ENCODE data around the gene ZC3H10. TPM values are rescaled to one million over a fixed set of nuclear protein-coding genes. Genes with fewer than 3 reads are reported as not detected.

The ZC3H10 gene
- total and polyA plus RNA-seq, 2 of the 13 experiments (the other 11 are each of a cell fraction or from before 2014, with no cell fraction given): 0.70 to 2.3 TPM

DNA sequence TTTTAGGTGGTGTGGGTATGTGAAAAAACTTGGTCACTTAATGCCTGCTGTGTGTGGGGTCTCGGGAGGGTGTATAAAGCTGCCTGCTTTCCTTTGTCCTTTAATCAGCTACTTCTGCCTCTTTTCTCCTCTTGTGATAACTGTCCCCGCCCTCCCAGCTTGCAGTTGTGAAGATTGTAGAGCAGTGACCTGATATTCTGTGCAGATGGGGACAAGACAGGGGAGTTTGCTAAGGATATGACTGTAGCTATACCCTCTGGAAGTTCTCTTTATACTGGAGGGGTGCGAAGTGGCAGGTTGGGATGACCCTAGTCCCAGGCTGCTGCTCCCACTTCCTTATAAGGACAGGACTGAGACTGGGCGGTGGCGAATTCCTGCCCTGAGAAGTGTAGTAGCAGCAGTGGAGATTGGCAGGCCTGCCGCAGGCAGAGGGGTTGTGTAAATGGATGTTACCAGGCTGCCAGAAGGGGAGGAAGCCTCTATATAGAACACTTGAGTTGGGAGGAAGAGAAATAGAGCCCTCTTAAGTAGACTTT lies 40.9 kb downstream of the ZC3H10 start (continued):
- TF ChIP-seq, protein P1, sequence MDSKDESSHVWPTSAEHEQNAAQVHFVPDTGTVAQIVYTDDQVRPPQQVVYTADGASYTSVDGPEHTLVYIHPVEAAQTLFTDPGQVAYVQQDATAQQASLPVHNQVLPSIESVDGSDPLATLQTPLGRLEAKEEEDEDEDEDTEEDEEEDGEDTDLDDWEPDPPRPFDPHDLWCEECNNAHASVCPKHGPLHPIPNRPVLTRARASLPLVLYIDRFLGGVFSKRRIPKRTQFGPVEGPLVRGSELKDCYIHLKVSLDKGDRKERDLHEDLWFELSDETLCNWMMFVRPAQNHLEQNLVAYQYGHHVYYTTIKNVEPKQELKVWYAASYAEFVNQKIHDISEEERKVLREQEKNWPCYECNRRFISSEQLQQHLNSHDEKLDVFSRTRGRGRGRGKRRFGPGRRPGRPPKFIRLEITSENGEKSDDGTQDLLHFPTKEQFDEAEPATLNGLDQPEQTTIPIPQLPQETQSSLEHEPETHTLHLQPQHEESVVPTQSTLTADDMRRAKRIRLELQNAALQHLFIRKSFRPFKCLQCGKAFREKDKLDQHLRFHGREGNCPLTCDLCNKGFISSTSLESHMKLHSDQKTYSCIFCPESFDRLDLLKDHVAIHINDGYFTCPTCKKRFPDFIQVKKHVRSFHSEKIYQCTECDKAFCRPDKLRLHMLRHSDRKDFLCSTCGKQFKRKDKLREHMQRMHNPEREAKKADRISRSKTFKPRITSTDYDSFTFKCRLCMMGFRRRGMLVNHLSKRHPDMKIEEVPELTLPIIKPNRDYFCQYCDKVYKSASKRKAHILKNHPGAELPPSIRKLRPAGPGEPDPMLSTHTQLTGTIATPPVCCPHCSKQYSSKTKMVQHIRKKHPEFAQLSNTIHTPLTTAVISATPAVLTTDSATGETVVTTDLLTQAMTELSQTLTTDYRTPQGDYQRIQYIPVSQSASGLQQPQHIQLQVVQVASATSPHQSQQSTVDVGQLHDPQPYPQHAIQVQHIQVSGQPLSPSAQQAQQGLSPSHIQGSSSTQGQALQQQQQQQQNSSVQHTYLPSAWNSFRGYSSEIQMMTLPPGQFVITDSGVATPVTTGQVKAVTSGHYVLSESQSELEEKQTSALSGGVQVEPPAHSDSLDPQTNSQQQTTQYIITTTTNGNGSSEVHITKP (CRISPR knock-in tag; IDR thresholded peaks at IDR 0.05; ENCODE audit: low read depth): no peak
- TF ChIP-seq, protein P2, sequence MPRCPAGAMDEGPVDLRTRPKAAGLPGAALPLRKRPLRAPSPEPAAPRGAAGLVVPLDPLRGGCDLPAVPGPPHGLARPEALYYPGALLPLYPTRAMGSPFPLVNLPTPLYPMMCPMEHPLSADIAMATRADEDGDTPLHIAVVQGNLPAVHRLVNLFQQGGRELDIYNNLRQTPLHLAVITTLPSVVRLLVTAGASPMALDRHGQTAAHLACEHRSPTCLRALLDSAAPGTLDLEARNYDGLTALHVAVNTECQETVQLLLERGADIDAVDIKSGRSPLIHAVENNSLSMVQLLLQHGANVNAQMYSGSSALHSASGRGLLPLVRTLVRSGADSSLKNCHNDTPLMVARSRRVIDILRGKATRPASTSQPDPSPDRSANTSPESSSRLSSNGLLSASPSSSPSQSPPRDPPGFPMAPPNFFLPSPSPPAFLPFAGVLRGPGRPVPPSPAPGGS (CRISPR knock-in tag; IDR thresholded peaks at IDR 0.05): no peak
- TF ChIP-seq, protein P3, sequence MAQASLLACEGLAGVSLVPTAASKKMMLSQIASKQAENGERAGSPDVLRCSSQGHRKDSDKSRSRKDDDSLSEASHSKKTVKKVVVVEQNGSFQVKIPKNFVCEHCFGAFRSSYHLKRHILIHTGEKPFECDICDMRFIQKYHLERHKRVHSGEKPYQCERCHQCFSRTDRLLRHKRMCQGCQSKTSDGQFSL (CRISPR knock-in tag; IDR thresholded peaks at IDR 0.05): no peak
- TF ChIP-seq POLR2AphosphoS5 (IDR thresholded peaks at IDR 0.05; ENCODE audit: low read depth, low read length) (no peak), RXRA (CRISPR knock-in tag; IDR thresholded peaks at IDR 0.05) (no peak), CBX5 (CRISPR knock-in tag; IDR thresholded peaks at IDR 0.05; ENCODE audit: borderline replicate concordance) (no peak), ZMYM3 (CRISPR knock-in tag; IDR thresholded peaks at IDR 0.05) (no peak), IKZF1 (IDR thresholded peaks at IDR 0.05) (no peak), ZFP82 (CRISPR knock-in tag; IDR thresholded peaks at IDR 0.05; ENCODE audit: borderline replicate concordance) (no peak), MXI1 (IDR thresholded peaks at IDR 0.05; ENCODE audit: borderline replicate concordance, low read depth, low read length) (no peak), ZNF430 (CRISPR knock-in tag; IDR thresholded peaks at IDR 0.05) (peak; percentile 30; the same call in 1 of the 2 replicates), PAX8 (CRISPR knock-in tag; IDR thresholded peaks at IDR 0.05; ENCODE audit: borderline replicate concordance) (no peak), ZNF615 (CRISPR knock-in tag; IDR thresholded peaks at IDR 0.05; ENCODE audit: borderline replicate concordance) (no peak), NFATC3 (CRISPR knock-in tag; IDR thresholded peaks at IDR 0.05) (no peak), HHEX (CRISPR knock-in tag; IDR thresholded peaks at IDR 0.05) (no peak), MEIS1 (CRISPR knock-in tag; IDR thresholded peaks at IDR 0.05; ENCODE audit: borderline replicate concordance) (no peak)
- TF ChIP-seq, protein P4, sequence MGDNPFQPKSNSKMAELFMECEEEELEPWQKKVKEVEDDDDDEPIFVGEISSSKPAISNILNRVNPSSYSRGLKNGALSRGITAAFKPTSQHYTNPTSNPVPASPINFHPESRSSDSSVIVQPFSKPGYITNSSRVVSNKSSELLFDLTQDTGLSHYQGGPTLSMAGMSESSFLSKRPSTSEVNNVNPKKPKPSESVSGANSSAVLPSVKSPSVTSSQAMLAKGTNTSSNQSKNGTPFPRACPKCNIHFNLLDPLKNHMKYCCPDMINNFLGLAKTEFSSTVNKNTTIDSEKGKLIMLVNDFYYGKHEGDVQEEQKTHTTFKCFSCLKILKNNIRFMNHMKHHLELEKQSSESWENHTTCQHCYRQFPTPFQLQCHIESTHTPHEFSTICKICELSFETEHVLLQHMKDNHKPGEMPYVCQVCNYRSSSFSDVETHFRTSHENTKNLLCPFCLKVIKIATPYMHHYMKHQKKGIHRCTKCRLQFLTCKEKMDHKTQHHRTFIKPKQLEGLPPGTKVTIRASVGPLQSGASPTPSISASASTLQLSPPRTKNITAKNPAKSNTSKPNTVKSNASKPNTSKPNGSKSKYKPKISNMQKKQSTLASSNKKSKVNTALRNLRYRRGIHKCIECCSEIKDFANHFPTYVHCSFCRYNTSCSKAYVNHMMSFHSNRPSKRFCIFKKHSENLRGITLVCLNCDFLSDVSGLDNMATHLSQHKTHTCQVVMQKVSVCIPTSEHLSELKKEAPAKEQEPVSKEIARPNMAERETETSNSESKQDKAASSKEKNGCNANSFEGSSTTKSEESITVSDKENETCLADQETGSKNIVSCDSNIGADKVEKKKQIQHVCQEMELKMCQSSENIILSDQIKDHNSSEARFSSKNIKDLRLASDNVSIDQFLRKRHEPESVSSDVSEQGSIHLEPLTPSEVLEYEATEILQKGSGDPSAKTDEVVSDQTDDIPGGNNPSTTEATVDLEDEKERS (CRISPR knock-in tag; IDR thresholded peaks at IDR 0.05): no peak
- TF ChIP-seq, protein P5, sequence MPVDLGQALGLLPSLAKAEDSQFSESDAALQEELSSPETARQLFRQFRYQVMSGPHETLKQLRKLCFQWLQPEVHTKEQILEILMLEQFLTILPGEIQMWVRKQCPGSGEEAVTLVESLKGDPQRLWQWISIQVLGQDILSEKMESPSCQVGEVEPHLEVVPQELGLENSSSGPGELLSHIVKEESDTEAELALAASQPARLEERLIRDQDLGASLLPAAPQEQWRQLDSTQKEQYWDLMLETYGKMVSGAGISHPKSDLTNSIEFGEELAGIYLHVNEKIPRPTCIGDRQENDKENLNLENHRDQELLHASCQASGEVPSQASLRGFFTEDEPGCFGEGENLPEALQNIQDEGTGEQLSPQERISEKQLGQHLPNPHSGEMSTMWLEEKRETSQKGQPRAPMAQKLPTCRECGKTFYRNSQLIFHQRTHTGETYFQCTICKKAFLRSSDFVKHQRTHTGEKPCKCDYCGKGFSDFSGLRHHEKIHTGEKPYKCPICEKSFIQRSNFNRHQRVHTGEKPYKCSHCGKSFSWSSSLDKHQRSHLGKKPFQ (CRISPR knock-in tag; IDR thresholded peaks at IDR 0.05; ENCODE audit: insufficient replicate concordance): no peak
- TF ChIP-seq, protein P6, sequence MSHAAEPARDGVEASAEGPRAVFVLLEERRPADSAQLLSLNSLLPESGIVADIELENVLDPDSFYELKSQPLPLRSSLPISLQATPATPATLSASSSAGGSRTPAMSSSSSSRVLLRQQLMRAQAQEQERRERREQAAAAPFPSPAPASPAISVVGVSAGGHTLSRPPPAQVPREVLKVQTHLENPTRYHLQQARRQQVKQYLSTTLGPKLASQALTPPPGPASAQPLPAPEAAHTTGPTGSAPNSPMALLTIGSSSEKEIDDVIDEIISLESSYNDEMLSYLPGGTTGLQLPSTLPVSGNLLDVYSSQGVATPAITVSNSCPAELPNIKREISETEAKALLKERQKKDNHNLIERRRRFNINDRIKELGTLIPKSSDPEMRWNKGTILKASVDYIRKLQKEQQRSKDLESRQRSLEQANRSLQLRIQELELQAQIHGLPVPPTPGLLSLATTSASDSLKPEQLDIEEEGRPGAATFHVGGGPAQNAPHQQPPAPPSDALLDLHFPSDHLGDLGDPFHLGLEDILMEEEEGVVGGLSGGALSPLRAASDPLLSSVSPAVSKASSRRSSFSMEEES (CRISPR knock-in tag; IDR thresholded peaks at IDR 0.05): no peak

All from HepG2 (cell line).